ENCODE data around the gene IGFALS.
A peak's percentile ranks its signal among the peaks of the same experiment; 100 is the strongest.

IGFALS gene

DNA sequence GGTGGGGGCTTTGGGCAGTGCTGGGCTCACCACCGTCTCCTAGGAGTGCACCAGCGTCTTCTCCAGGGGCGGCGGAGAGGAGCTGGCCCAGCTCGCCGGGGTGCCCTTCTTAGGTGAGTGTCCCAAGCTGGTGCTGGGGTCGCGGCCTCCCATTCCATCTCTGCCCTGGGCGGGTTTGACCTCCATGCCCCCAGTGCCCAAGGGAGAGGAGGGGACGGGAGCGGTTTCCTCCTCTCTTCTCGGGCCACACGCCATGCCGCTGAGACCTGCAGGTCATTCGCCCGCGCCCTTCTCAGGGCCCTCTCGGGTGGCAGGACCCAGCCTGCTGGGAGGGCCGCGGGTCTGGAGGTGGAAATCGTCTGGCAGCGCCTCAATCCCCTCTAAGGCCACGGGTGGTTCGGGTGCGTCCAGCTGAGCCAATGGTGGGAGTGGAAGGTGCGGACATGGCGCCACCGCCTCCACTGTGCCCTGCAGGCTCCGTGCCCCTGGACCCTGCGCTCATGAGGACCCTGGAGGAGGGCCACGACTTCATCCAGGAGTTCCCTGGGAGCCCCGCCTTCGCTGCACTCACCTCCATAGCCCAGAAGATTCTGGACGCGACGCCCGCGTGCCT lies 5.3 kb downstream of the IGFALS start:
- DNase-seq: no peak

- DNase-seq: no peak
Observed at GRCh38 chr16:1787322-1788094, 6.0 kb downstream of the IGFALS start.

- DNase-seq: no peak
Observed at GRCh38 chr16:1787056-1787321, 6.5 kb downstream of the IGFALS start.

DNA sequence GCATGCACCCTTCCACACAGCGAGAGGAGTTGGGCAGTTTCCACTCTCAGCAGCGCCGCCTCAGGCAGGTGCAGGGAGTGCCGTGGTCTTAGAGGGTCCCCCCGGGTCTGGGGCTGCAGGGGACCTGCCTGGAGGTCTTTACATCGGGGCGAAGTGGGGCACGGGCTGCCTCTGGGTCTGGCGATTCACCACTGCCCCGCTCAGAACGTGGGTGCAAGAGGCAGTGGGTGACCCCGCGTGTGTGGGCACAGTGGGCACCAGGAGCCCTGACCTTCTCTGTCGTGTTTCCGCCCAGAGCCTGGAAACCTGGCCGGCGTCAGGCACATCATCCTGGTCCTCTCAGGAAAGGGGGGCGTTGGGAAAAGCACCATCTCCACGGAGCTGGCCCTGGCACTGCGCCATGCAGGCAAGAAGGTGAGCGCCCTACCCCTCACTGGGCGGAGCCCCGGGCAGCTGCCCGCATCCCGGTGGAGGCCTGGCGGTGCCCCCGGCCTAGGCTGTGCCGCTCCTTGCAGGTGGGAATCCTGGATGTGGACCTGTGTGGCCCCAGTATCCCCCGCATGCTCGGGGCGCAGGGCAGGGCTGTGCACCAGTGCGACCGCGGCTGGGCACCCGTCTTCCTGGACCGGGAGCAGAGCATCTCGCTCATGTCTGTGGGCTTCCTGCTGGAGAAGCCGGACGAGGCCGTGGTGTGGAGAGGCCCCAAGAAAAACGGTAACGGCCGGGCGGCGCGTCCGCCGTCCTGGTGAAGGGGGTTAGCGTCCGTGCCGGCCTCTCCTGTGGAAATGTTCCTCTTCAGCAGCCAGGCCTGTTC lies 7.1 kb downstream of the IGFALS start:
- no peak for DNase-seq

- no peak for DNase-seq
Observed at GRCh38 chr16:1785846-1786170, 7.7 kb downstream of the IGFALS start.

DNA sequence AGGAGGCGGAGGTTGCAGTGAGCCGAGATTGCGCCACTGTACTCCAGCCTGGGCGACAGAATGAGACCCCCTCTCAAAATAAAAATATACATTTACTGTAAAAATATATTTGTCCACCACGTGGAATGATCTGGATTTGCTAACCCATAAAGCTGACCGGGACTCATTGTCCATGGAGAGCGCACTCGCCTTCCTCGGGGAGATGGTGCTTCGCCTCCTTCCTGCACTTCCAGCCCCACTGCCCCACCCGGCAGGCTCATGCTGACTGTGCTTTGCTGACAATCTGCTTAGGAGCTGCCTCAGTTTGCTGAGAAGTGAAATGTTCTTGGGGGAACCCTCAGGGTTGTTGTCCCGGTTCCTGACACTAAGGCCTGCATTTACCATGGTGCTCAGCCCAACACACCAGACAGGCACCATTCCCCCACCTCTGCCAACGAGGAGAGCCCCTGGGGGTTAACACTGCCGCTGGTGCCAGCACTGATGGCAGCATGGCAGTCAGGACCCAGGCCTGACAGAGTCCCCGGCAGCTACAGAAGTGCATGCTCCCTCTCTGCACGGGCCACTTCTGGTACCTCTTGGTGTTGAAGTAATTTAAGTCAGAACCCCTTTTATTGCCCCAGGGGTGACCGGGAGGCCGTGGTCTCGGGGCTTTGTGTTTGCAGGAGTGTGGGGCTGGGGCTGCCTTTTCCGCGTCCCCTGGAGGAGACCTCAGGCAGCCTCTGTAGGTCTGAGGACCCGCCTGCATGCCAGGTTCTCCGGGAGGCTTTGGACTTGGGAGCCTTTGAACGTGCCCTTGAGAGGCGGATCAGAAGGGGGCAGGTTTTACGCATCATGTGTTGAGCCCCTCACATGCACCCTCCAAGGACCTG lies 8.3 kb downstream of the IGFALS start:
- DNase-seq: no peak

GRCh38 chr16:1782408-1783264 lies 10.9 kb downstream of the IGFALS start, which contains the start of the genes NUBP2 and SPSB3:
TSS of gene NUBP2 (plus strand) at chr16:1782960. CDS start at chr16:1783021, 61 bp downstream.
TSS of gene SPSB3 (minus strand) at chr16:1782571. CDS start at chr16:1781483, 1,088 bp downstream.
- peak; percentile 100 for DNase-seq

GRCh38 chr16:1781758-1782407 lies 11.6 kb downstream of the IGFALS start:
- DNase-seq: peak; percentile 28

DNA sequence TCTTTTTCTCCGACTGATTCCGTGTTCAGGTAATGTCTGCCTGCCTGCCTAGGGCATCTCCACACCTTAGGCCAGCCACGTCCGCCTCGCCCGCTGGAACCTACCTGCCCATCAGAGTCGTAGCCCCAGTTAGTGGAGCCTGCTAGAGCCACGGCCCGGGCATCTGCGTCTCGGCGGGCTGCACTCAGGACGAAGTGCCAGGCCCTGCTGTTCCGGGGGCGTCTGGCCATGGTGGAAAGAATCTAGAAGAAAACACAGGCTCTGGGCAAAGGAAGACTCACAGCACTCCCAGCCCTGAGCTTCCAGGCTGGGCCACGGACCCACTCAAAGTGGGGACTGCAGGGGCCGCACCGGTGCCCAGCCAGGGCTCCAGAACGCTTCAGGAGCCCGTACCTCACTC lies 12.3 kb downstream of the IGFALS start:
- DNase-seq: no peak

- DNase-seq: no peak
Observed at GRCh38 chr16:1780677-1781072, 12.8 kb downstream of the IGFALS start.

DNA sequence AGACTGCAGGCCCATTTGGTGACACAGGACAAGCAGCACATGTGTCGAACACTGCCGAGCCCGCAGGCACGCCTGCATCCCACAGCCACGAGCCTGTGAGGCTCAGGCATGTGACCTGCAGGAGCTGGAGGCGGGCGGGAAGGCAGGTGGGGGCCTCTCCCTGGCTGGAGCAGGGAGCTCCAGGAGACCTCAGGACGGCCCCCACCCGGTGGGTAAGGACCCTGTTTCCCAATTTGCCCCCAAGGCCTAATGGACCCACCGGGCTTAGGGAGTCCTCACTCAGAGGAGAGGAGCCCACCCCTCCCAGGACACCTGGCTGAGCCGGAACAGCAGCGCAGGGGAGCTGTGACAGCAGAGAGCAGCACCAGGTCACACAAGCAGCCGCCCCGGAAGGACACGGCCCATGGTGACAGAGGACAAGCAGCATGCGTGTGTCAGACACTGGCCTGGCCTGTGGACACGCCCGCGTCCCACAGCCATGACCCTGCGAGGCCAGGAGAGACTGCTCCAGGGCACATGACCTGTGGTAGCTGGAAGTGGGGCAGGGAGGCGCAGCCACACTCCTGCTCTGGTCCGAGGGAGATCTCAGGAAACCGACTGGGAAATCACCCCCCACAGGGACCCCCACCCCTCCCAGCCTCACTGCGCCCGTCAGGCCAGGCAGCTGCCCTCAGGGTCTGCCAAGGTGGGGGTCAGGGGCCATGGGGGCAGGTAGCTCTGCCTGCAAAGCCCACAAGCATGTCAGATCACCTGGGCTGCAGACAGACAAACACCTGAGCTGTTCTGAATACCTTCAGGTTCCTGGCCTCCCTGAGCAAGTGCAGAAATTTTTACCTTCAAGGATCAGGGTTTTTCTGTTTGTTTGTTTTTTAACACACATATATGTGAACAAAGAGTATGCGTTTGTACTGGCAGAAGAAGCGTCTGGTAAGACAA lies 13.5 kb downstream of the IGFALS start:
- DNase-seq: no peak

DNA sequence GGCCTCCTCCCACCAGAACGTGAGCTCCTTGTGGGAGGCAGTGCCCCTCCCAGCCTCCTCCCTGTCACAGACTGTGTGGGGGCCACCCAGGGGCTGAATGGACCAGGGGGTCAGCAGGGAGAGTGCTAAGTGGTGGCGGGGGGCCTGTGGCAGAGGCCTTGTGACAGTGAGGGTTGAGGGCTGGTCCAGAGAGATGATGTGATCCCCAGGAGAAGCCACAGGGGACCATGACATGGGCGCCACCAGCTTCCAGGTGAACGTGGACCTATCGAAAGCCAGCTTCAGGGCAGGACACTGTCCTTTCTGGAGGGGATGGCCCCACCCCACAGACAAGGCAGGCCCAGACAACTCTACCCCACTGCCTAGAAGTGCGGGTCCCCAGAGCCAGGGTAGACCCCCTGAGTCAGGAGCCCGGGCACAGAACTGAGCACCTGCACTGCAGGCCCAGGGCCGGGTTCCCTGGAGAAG lies 14.2 kb downstream of the IGFALS start:
- no peak for DNase-seq

DNA sequence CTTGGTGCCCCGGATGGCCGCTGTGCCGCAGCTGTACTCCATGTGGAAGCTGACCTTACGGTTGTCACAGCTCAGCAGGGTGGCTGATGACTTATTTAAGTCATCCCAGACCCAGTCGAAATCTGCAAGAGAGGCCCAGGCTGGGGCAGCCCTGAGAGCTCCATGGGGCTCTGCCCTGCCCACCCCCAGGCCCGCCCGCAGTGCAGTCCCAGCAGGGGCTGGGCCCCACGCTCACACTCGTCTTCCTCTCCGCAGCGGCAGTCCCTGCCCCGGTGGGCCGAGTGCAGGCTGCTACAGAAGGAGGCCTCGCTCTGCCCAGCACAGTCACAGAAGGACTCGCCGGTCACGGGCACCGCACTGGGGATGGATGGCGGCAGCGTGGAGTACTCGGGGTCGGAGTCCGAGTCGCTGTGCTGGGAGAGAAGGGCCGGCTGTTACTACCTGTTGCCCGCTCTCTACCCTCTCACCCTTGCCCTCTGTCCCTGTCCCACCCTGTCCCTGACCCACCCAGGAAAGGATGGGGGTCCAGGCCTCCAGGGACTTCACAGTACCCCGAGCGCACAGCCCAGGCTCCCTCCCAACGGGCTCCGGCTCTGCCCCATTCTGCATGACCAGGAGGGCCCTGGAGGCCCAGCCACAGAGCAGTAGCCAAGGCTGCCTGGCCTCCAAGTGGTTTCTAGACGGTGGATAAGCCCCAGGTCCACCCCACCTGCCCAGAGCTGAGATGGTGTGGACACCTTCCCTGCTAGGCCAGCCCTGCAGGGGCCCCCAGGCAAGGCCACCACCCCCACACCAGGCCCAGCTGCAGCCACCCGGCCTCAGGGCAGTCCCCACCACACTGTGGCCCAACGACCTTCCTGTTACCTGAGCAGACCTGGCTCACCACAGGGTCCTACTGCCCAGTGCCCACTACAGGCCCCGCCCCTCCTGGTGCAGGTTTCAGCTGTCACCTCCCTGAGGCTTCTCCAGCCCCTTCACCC lies 15.0 kb downstream of the IGFALS start:
- DNase-seq: no peak

DNA sequence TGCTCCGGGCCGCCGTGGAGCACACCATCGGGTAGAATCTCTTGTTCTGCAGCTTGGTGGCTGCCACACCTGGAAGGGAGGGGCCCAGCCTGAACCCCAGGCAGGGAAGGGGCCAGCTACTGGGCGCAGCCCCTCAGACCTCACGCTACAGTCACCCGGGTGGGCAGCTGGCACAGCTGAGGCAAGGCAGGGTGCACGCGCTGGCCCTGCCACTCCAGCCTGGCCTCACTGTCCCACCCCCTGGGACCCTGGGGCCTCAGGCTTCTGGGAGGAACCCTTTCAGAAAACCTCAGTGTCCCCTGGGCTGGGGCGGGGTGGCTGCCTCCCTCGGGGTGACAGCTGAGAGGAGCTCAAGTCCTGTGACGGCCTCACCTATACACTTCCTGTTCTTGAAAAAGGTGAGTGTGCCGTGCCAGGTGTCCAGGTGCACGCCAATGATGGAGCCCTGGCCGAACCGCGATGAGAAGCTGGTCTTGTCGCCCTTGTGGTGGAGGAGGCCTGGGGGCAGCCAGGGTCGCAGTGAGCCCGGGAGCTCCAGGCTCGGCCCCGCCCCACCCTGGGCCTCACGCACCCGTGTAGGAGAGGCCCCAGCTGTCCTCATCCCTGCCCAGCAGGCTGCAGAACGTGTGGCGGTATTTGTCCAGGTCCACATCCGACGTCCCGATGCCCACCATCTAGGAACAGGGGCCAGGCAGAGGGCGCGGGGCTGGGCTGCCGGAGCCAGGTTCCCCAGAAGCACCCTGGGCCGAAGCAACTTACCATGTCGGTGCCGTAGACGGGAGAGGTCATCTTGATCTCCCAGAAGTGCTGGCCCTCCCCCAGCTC lies 15.9 kb downstream of the IGFALS start:
- no peak for DNase-seq

DNA sequence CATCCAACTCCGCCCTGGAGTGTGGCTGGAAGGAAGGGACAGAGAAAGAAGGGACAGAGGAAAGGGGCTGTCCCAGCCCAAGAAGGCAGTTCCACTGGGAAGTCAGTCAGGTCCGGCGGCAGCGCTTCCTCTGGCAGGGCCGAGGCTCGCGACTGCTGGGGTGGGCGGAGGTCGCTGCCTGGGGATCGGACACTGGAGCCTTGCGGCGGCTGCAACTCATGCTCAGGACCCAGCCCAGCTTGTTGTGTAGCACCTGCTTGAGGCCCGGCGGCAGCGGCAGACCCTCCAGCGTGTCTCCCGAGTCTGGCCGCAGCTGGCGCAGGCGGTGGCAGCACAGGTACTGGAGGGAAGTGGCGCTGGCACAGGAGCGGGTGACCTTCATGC lies 16.5 kb downstream of the IGFALS start:
- no peak for DNase-seq

- DNase-seq: no peak
Observed at GRCh38 chr16:1776672-1776955, 16.9 kb downstream of the IGFALS start.

DNA sequence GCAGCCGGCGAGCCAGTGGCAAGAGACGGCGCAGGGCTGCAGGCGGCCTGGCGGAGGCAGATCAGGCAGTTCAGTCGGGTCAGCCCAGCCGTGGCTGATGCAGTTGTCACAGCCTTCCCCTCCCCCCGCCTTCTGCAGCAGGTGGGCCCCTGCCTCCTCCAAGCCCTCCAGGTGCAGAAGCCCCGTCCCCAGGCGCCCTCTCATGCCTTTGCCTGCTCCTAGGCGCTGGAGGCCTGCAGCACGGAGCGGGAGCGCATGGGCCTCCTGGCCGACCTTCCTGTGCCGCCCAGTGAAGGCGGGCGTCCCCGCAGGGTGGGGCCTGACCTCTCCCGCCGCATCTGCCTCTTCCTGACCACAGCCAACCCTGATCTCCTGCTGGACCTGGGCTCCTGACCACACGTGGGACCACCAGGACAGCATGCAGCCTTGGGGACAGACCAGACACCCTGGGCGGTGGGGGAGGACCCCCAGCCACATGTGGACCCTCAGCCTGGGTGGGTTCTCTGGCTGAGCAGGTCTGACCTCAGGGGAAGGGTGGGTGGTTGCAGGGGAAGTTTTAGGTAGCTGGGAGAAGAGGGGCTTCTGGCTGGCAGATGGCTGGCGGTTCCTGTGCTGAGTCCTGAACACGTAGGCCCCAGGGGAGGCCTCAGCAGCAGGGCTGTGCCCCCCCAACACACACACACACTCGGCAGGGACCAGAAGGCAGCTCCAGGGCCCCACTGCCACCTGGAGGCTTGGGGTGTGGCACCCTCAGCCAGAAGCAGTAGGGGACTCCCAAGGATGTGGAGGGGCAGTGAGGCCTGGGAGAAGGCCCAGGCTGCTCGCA lies 17.4 kb downstream of the IGFALS start:
- DNase-seq: no peak

Measured in CD4-positive, alpha-beta T cell treated with Interleukin-21 for 1 hour (primary cell).